Fibroblast of lung (primary cell): ENCODE results near the gene PKIG.

Experiments used
- CTCF ChIP-seq, 2 donors: IDR thresholded peaks in 1 of 2; conservative IDR thresholded peaks in 1 of 2; 1 replicate in 1 of 2; 2 replicates in 1 of 2; pipeline ENCODE4 v1.5.1; 2011 to 2012; ENCODE audit warnings: low read length in 2 of 2, control low read depth in 1 of 2, inconsistent platforms in 1 of 2, low read depth in 1 of 2, mild to moderate bottlenecking in 1 of 2
- EZH2 ChIP-seq: IDR thresholded peaks from 2 replicates; pipeline ENCODE4 v1.5.1; 2012; ENCODE audit warnings: low read length, control low read depth, mild to moderate bottlenecking; ENCODE audit errors: missing control alignments

- TF ChIP-seq CTCF (conservative IDR thresholded peaks at IDR 0.05 in 1 of 2, IDR thresholded peaks at IDR 0.05 in 1 of 2; ENCODE audit: low read depth in 1 of 2, low read length in 2 of 2) (no peak), EZH2 (no peak)
Observed at GRCh38 chr20:44615876-44616603, 33.7 kb downstream of the PKIG start.
